PFSK-1 (cell line): ENCODE measurements around the gene GDPD5.

Source experiments
- POLR2AphosphoS5 ChIP-seq: IDR thresholded peaks from 2 replicates; pipeline ENCODE4 v1.6.1; 2012; ENCODE audit warnings: low read depth, mild to moderate bottlenecking, control low read depth, low read length, moderate library complexity
- TAF1 ChIP-seq: IDR thresholded peaks from 2 replicates; pipeline ENCODE4 v1.6.1; 2012; ENCODE audit warnings: low read length, control low read depth, borderline replicate concordance; ENCODE audit not compliant: insufficient read depth
- TF ChIP-seq, protein P1 (sequence below), 2 experiments: IDR thresholded peaks; 2 replicates each; pipeline versions ENCODE4 v1.6.1 to v1.8.0; 2011 to 2012; ENCODE audit warnings: low read depth in 2 of 2, low read length in 2 of 2, control low read depth in 1 of 2, inconsistent platforms in 1 of 2, mild to moderate bottlenecking in 1 of 2, moderate library complexity in 1 of 2; ENCODE audit not compliant: insufficient read depth in 1 of 2

DNA sequence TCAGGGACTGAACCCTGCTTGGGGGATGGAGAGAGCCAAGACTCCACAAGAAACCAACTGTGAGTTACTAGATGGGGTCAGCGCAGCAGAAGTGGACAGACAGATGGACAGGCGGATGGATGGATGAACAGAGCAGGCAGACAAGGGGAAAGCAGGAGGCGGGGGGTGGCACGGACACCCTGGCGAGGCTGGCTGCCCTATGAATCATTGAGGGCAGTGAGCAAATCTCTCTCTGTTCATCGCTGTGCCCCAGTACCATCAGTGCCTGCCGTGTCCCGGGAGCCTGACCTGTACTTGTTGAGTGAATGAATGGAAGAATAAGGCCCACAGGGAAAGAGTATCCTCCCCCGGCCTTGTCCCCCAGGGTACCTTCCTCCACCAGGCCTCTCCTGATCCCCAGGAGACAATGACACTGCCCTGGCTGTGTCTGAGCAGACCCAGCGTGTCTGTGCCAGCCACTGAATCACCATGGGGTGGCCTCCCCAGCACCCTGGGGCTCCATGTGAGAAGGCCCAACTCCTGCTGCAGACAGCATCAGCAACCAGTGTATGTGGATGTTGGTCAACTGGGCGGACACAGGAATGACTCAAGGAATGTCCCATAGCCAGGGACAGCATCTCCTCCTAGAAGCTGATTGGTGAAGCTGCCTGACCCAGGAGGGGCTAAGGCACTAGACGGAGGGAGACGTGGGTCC, 87.6 kb downstream of the GDPD5 start:
- TF ChIP-seq, protein P1, sequence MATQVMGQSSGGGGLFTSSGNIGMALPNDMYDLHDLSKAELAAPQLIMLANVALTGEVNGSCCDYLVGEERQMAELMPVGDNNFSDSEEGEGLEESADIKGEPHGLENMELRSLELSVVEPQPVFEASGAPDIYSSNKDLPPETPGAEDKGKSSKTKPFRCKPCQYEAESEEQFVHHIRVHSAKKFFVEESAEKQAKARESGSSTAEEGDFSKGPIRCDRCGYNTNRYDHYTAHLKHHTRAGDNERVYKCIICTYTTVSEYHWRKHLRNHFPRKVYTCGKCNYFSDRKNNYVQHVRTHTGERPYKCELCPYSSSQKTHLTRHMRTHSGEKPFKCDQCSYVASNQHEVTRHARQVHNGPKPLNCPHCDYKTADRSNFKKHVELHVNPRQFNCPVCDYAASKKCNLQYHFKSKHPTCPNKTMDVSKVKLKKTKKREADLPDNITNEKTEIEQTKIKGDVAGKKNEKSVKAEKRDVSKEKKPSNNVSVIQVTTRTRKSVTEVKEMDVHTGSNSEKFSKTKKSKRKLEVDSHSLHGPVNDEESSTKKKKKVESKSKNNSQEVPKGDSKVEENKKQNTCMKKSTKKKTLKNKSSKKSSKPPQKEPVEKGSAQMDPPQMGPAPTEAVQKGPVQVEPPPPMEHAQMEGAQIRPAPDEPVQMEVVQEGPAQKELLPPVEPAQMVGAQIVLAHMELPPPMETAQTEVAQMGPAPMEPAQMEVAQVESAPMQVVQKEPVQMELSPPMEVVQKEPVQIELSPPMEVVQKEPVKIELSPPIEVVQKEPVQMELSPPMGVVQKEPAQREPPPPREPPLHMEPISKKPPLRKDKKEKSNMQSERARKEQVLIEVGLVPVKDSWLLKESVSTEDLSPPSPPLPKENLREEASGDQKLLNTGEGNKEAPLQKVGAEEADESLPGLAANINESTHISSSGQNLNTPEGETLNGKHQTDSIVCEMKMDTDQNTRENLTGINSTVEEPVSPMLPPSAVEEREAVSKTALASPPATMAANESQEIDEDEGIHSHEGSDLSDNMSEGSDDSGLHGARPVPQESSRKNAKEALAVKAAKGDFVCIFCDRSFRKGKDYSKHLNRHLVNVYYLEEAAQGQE (IDR thresholded peaks at IDR 0.05; ENCODE audit: insufficient read depth in 1 of 2, low read depth in 2 of 2, low read length in 2 of 2): no peak
- TF ChIP-seq TAF1: no peak
- no peak for TF ChIP-seq POLR2AphosphoS5
